OCI-LY1 (cell line): ENCODE measurements around the gene CPXM2.

ENCODE experiments used
- H2AFZ ChIP-seq: fragments of 200-600 bp; sonication (generic), shearing (Covaris generic); 2 replicates; pipeline ENCODE4 v1.6.0; 2014; ENCODE audit warnings: antibody characterized with exemption, mild to moderate bottlenecking, low read length
- H3F3A ChIP-seq: fragments of 200-600 bp; sonication (generic), shearing (Covaris generic); 2 replicates; pipeline ENCODE4 v1.6.0; 2014; ENCODE audit warnings: mild to moderate bottlenecking, antibody characterized with exemption, low read length, moderate library complexity; ENCODE audit not compliant: insufficient read depth
- H3K27ac ChIP-seq: fragments of 200-600 bp; sonication (generic); 2 replicates; pipeline ENCODE4 v1.5.1; 2014; ENCODE audit warnings: low read length, mixed run types, mild to moderate bottlenecking, low read depth; ENCODE audit not compliant: poor library complexity, severe bottlenecking
- H3K27me3 ChIP-seq: fragments of 200-600 bp; sonication (generic); 2 replicates; pipeline ENCODE4 v1.6.0; 2014; ENCODE audit warnings: antibody characterized with exemption, mild to moderate bottlenecking, low read length, moderate library complexity; ENCODE audit not compliant: insufficient read depth
- H3K36me3 ChIP-seq: fragments of 200-600 bp; sonication (generic); 2 replicates; pipeline ENCODE4 v1.6.1; 2014; ENCODE audit warnings: mild to moderate bottlenecking, antibody characterized with exemption, low read length, moderate library complexity, mixed read lengths; ENCODE audit not compliant: insufficient read depth
- H3K4me1 ChIP-seq: fragments of 200-600 bp; sonication (generic); 2 replicates; pipeline ENCODE4 v1.5.1; 2014; ENCODE audit warnings: mild to moderate bottlenecking, low read length, moderate library complexity; ENCODE audit not compliant: insufficient read depth, severe bottlenecking
- H3K4me2 ChIP-seq: fragments of 200-600 bp; sonication (generic), shearing (Covaris generic); 2 replicates; pipeline ENCODE4 v1.6.1; 2014; ENCODE audit warnings: low read length
- H3K4me3 ChIP-seq: fragments of 200-600 bp; sonication (generic); 2 replicates; pipeline ENCODE4 v1.5.1; 2014; ENCODE audit warnings: low read length, low read depth, mild to moderate bottlenecking, mixed read lengths; ENCODE audit not compliant: poor library complexity, severe bottlenecking
- H3K79me2 ChIP-seq: fragments of 200-600 bp; shearing (Covaris generic); 2 replicates; pipeline ENCODE4 v1.6.1; 2016; ENCODE audit warnings: mixed run types, low read length, mixed read lengths; ENCODE audit not compliant: insufficient read depth
- H3K9ac ChIP-seq: fragments of 200-600 bp; sonication (generic), shearing (Covaris generic); 2 replicates; pipeline ENCODE4 v1.6.1; 2014; ENCODE audit warnings: mild to moderate bottlenecking, low read length, mixed read lengths
- H3K9me2 ChIP-seq: fragments of 200-600 bp; sonication (generic), shearing (Covaris generic); 2 replicates; pipeline ENCODE4 v1.6.1; 2014; ENCODE audit warnings: low read depth, mild to moderate bottlenecking, low read length, mixed read lengths
- H3K9me3 ChIP-seq: fragments of 200-600 bp; shearing (Covaris generic); 2 replicates; pipeline ENCODE4 v1.6.1; 2014; ENCODE audit warnings: low read length, mixed read lengths
- H4K20me1 ChIP-seq: fragments of 200-600 bp; sonication (generic), shearing (Covaris generic); 2 replicates; pipeline ENCODE4 v1.6.0; 2016; ENCODE audit warnings: mild to moderate bottlenecking, low read length; ENCODE audit not compliant: insufficient read depth
- CTCF ChIP-seq: fragments of 200-600 bp; sonication (generic), shearing (Covaris generic); IDR thresholded peaks from 2 replicates; pipeline ENCODE4 v1.5.1; 2017; ENCODE audit warnings: mild to moderate bottlenecking, antibody characterized with exemption, low read length, moderate library complexity, mixed read lengths
- EZH2 ChIP-seq: fragments of 200-600 bp; sonication (generic), shearing (Covaris generic); IDR thresholded peaks from 2 replicates; pipeline ENCODE4 v1.8.0; 2017; ENCODE audit warnings: borderline replicate concordance, mixed run types, mild to moderate bottlenecking, antibody characterized with exemption, low read length, moderate library complexity, mixed read lengths

Gene CPXM2

DNA sequence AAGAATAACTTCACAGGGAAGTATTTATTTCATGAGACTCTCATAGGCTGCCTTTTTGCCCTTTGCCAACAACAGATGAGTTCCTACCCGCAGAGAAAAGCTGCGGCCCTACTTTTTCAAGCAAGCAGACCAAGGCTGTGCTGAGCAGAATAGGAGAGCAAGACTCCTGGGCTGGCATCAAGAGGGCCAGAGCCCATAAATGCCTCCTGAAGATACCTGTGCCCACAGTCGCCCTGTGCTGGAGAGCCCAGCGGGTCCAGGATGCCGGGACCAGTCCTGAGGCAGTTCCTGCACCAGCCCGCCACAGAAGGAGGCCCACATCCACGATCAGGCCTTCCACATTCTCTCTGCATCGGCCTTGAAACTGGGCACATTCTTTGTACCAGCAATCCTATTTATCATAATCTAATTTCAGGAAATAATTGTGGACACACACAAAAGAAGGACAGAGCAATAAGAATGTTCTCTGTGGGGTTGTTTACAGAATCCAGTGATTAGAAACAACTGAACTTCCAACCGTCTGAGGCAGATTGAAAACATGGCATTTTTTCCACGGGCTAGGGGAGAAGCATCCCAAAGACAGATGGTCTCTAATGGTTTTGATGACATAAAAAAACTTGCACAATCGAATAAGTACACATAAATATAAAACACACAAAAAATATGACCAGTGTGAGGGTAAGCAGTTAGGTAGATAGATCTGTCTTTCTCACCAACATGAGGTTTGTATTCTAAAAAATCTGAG, 95.6 kb downstream of the CPXM2 start:
- Histone ChIP-seq H3K9me2 (no peaks in the 10 kb centered on the region), H3K4me1 (no peaks in the 10 kb centered on the region), H3K4me2 (no peak overlapping the region), H3K36me3 (no peaks in the 10 kb centered on the region), H3K79me2 (no peaks in the 10 kb centered on the region), H3K9me3 (no peaks in the 10 kb centered on the region), H4K20me1 (no peaks in the 10 kb centered on the region), H3F3A (no peaks in the 10 kb centered on the region), H2AFZ (no peak overlapping the region), H3K27ac (no peak overlapping the region), H3K27me3 (no peaks in the 10 kb centered on the region; the same call in 1 of the 2 replicates), H3K9ac (no peak overlapping the region), H3K4me3 (no peak overlapping the region)
- TF ChIP-seq CTCF, result no peak
- TF ChIP-seq EZH2, result no peak

- H3K9me3 ChIP-seq, result no peaks in the 10 kb centered on the region
Observed at GRCh38 chr10:123795196-123795780, 96.3 kb downstream of the CPXM2 start.

DNA sequence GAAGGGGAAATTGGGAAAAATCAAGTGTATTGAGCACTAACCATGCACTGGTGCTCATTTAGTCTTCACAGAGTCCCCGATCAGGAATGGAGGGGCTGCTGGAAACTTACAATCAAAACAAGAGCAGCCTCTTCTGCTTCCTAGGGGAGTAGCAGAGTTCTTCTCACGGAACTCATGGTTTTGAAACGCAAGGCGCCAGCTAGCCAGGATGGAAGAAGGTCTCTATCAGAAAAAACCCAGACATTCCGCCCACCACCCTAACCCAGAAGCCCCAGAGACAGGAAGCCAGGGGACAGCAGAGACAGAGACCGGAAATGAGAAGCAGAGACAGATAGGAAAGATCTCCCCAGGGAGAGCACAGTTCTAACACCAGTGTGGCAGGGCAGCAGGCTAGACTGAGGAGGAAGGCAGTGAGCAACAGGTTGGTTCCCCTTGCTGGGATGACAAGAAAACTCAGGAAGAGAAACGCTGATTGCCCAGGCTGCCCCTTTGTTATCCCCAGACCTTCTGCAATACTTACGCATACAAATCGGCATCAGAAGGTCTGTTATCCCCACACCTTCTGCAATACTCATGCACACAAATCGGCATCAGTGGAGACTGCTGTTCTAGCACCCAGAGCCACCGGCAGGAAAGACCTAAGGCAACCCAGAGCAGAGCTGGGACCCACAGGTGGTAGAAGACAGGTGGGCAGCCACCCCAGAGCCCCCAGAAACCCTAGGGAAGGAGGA, 99.2 kb downstream of the CPXM2 start:
- TF ChIP-seq CTCF, result no peak
- no peak for TF ChIP-seq EZH2
- no peaks in the 10 kb centered on the region for H3K9me2 ChIP-seq
- no peak overlapping the region for H3K4me3 ChIP-seq
- no peaks in the 10 kb centered on the region for H4K20me1 ChIP-seq
- H3K4me1 ChIP-seq, result no peaks in the 10 kb centered on the region
- H2AFZ ChIP-seq, result no peak overlapping the region
- no peaks in the 10 kb centered on the region for H3K9me3 ChIP-seq
- H3K9ac ChIP-seq, result no peak overlapping the region
- no peak overlapping the region for H3K4me2 ChIP-seq
- no peaks in the 10 kb centered on the region for H3K27me3 ChIP-seq
- H3K79me2 ChIP-seq, result no peaks in the 10 kb centered on the region
- no peaks in the 10 kb centered on the region for H3K36me3 ChIP-seq
- H3K27ac ChIP-seq, result no peak overlapping the region
- no peaks in the 10 kb centered on the region for H3F3A ChIP-seq

More at GRCh38 chr10:123795196-123795780, 96.3 kb downstream of the CPXM2 start:
- Histone ChIP-seq H3K9ac (no peak overlapping the region), H3K4me1 (no peaks in the 10 kb centered on the region), H3K27ac (no peak overlapping the region), H3K27me3 (no peaks in the 10 kb centered on the region; the same call in 1 of the 2 replicates), H3K79me2 (no peaks in the 10 kb centered on the region), H2AFZ (no peak overlapping the region), H3K9me2 (no peaks in the 10 kb centered on the region), H3K4me2 (no peak overlapping the region), H4K20me1 (no peaks in the 10 kb centered on the region), H3K36me3 (no peaks in the 10 kb centered on the region), H3F3A (no peaks in the 10 kb centered on the region), H3K4me3 (no peak overlapping the region)
- TF ChIP-seq EZH2 (no peak), CTCF (no peak)
